K562 (cell line): ENCODE results near the gene KIF5C. TPM values are rescaled to one million over a fixed set of nuclear protein-coding genes. Genes with fewer than 3 reads are reported as not detected.

Experiments used
- ELF2 ChIP-seq: fragments of 250-450 bp; sonication (Bioruptor Pico); IDR thresholded peaks from 2 replicates; pipeline ENCODE4 v1.5.0; 2021; ENCODE audit warnings: mild to moderate bottlenecking
- NELFE ChIP-seq: IDR thresholded peaks from 2 replicates; pipeline ENCODE4 v1.6.1; 2011; ENCODE audit warnings: mild to moderate bottlenecking; ENCODE audit not compliant: insufficient read depth, insufficient read length
- polyA plus RNA-seq, 8 experiments: library from polyadenylated mRNA; depleted of rRNA in 4 of 8; stranded (reverse) in 5 of 8; unstranded in 3 of 8; fragments of >200 nt; fragmentation: Nextera tagmentation in 2 of 8; fragmentation: Illumina TruSeq in 1 of 8; extraction: Ambion mirVana in 2 of 8; extraction: Trizol in 1 of 8; gene quantifications; 2 replicates each; pipeline versions ENCODE4 v1.2.1 to v1.2.3, GENCODE V29; 2011 to 2014; ENCODE audit warnings: inconsistent platforms in 1 of 8, missing spikeins in 1 of 8
- total RNA-seq, 7 experiments: library from RNA; depleted of rRNA in 6 of 7; stranded (reverse); fragments of >200 nt in 6 of 7; fragmentation: Illumina TruSeq in 2 of 7; extraction: Trizol in 2 of 7; gene quantifications; 2 replicates each; pipeline versions ENCODE4 v1.2.1 to v1.2.3, GENCODE V29; 2011 to 2021; ENCODE audit warnings: low replicate concordance in 1 of 7
- TF ChIP-seq, protein P1 (sequence below): sonication (generic); formaldehyde crosslinking; IDR thresholded peaks from 2 replicates; pipeline ENCODE4 v1.8.0; 2023; ENCODE audit warnings: missing genetic modification reagents, mild to moderate bottlenecking, borderline replicate concordance
- TF ChIP-seq, protein P2 (sequence below): fragments of 450-650 bp; IDR thresholded peaks from 2 replicates; pipeline ENCODE4 v1.6.1; 2017; ENCODE audit warnings: antibody characterized with exemption, mild to moderate bottlenecking

Gene KIF5C
- total and polyA plus RNA-seq, 9 of the 15 experiments (the other 6 are each of a cell fraction or from before 2014, with no cell fraction given) = 0.01 to 0.09 (median 0.01) TPM; not detected in 6

DNA sequence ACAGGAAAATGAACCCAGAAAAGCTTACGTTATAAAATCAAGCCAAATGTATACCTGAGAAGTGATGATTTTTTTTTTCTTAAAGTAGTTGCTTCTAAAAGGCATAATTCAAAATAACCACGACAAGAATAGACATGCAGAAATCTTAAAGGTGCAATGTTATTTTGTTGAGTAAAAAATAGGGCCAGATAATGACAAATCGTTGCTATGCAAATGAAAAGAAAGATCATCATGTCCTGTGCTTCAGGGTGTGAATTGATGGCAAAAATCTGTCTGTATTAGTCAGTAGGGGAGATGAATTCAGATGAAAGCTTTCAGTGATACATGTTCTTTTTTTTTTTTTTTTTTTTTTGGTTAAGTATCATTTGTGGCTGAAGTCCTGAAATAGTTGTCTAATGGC is 187.5 kb downstream of the KIF5C start (continued):
- TF ChIP-seq, protein P1, sequence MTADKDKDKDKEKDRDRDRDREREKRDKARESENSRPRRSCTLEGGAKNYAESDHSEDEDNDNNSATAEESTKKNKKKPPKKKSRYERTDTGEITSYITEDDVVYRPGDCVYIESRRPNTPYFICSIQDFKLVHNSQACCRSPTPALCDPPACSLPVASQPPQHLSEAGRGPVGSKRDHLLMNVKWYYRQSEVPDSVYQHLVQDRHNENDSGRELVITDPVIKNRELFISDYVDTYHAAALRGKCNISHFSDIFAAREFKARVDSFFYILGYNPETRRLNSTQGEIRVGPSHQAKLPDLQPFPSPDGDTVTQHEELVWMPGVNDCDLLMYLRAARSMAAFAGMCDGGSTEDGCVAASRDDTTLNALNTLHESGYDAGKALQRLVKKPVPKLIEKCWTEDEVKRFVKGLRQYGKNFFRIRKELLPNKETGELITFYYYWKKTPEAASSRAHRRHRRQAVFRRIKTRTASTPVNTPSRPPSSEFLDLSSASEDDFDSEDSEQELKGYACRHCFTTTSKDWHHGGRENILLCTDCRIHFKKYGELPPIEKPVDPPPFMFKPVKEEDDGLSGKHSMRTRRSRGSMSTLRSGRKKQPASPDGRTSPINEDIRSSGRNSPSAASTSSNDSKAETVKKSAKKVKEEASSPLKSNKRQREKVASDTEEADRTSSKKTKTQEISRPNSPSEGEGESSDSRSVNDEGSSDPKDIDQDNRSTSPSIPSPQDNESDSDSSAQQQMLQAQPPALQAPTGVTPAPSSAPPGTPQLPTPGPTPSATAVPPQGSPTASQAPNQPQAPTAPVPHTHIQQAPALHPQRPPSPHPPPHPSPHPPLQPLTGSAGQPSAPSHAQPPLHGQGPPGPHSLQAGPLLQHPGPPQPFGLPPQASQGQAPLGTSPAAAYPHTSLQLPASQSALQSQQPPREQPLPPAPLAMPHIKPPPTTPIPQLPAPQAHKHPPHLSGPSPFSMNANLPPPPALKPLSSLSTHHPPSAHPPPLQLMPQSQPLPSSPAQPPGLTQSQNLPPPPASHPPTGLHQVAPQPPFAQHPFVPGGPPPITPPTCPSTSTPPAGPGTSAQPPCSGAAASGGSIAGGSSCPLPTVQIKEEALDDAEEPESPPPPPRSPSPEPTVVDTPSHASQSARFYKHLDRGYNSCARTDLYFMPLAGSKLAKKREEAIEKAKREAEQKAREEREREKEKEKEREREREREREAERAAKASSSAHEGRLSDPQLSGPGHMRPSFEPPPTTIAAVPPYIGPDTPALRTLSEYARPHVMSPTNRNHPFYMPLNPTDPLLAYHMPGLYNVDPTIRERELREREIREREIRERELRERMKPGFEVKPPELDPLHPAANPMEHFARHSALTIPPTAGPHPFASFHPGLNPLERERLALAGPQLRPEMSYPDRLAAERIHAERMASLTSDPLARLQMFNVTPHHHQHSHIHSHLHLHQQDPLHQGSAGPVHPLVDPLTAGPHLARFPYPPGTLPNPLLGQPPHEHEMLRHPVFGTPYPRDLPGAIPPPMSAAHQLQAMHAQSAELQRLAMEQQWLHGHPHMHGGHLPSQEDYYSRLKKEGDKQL (CRISPR knock-in tag) = no peak
- TF ChIP-seq, protein P2, sequence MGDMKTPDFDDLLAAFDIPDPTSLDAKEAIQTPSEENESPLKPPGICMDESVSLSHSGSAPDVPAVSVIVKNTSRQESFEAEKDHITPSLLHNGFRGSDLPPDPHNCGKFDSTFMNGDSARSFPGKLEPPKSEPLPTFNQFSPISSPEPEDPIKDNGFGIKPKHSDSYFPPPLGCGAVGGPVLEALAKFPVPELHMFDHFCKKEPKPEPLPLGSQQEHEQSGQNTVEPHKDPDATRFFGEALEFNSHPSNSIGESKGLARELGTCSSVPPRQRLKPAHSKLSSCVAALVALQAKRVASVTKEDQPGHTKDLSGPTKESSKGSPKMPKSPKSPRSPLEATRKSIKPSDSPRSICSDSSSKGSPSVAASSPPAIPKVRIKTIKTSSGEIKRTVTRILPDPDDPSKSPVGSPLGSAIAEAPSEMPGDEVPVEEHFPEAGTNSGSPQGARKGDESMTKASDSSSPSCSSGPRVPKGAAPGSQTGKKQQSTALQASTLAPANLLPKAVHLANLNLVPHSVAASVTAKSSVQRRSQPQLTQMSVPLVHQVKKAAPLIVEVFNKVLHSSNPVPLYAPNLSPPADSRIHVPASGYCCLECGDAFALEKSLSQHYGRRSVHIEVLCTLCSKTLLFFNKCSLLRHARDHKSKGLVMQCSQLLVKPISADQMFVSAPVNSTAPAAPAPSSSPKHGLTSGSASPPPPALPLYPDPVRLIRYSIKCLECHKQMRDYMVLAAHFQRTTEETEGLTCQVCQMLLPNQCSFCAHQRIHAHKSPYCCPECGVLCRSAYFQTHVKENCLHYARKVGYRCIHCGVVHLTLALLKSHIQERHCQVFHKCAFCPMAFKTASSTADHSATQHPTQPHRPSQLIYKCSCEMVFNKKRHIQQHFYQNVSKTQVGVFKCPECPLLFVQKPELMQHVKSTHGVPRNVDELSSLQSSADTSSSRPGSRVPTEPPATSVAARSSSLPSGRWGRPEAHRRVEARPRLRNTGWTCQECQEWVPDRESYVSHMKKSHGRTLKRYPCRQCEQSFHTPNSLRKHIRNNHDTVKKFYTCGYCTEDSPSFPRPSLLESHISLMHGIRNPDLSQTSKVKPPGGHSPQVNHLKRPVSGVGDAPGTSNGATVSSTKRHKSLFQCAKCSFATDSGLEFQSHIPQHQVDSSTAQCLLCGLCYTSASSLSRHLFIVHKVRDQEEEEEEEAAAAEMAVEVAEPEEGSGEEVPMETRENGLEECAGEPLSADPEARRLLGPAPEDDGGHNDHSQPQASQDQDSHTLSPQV = no peak
- TF ChIP-seq NELFE (no peak), ELF2 (no peak)
